OCI-LY3 (cell line): ENCODE results near the gene HELT.
"Not testable (repeated sequence)": the region's sequence is repeated elsewhere in the genome, so short reads cannot be mapped to it uniquely, and the experiment has no call there.

Source experiments
- EZH2phosphoT487 ChIP-seq: fragments of 200-600 bp; shearing (Covaris generic); IDR thresholded peaks from 2 replicates; pipeline ENCODE4 v1.6.1; 2018; ENCODE audit warnings: antibody characterized with exemption, mixed run types, low read depth
- TF ChIP-seq, protein P1 (sequence below): fragments of 200-600, 300-600 bp; sonication (generic); IDR thresholded peaks from 2 replicates; pipeline ENCODE4 v1.5.1; 2014; ENCODE audit warnings: antibody characterized with exemption, low read length, low read depth

DNA sequence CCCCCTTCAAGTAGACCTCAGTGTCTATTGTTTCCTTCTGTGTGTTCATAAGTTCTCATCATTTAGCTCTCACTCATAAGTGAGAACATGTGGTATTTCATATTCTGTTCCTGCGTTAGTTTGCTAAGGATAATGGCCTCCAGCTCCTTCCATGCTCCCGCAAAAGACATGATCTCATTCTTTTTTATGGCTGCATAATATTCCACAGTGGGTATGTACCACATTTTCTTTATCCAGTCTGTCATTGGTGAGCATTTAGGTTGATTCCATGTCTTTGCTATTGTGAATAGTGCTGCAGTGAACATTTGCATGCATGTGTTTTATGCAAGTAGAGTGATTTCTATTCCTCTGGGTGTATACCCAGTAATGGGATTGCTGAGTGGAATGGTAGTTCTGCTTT lies 41.9 kb upstream of the HELT start:
- TF ChIP-seq, protein P1, sequence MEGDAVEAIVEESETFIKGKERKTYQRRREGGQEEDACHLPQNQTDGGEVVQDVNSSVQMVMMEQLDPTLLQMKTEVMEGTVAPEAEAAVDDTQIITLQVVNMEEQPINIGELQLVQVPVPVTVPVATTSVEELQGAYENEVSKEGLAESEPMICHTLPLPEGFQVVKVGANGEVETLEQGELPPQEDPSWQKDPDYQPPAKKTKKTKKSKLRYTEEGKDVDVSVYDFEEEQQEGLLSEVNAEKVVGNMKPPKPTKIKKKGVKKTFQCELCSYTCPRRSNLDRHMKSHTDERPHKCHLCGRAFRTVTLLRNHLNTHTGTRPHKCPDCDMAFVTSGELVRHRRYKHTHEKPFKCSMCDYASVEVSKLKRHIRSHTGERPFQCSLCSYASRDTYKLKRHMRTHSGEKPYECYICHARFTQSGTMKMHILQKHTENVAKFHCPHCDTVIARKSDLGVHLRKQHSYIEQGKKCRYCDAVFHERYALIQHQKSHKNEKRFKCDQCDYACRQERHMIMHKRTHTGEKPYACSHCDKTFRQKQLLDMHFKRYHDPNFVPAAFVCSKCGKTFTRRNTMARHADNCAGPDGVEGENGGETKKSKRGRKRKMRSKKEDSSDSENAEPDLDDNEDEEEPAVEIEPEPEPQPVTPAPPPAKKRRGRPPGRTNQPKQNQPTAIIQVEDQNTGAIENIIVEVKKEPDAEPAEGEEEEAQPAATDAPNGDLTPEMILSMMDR, result not testable (repeated sequence)
- not testable (repeated sequence) for TF ChIP-seq EZH2phosphoT487
